GM21825 (cell line): Measurements from ENCODE around the gene FAM81A.
"Not testable (repeated sequence)": the region's sequence is repeated elsewhere in the genome, so short reads cannot be mapped to it uniquely, and the experiment has no call there.

Experiments used
- ATAC-seq: cut with Tn5 transposase; IDR thresholded peaks from one replicate; pipeline ENCODE4 v1.9.1; 2021; ENCODE audit warnings: mild to moderate bottlenecking, moderate library complexity; ENCODE audit not compliant: unreplicated experiment

Gene FAM81A

GRCh38 chr15:59424616-59425015 is 13.4 kb upstream of the FAM81A start:
- ATAC-seq: no peak

DNA sequence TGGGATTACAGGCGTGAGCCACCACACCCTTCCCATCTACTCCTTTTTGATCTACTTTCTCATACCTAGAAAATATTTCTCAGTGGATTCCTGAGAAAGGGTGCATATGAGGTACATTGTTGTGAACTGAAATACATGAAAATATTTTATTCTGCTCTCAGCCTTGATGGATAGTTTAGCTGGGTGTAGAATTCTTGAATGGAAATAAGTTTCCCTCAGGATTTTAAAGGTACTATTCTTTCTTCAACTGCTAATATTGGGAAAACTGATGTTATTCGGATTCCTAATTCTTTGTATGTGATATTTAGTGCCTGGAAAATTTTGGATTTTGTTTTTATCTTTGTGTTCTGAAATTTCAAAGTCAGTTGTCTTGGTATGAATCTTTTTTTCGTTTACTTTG is 9.1 kb upstream of the FAM81A start:
- not testable (repeated sequence) for ATAC-seq

DNA sequence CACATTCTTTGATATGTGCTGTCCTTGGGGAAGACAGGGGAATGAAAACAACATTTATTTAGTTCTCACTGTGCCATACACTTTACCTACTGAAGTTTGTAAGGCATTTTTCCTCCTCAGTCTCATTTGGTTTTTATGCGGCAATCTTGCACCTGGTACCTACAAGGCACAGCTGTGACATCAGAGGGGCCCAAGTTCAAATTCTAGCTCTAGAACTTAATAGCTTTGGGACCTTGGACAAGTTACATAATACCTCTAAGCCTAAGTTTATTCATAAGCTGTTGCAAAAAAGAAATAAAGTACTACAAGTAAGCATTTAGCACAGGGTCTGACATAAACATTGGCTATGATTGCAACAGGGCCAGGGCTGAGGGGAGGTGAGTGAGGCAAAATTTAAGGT is 5.6 kb upstream of the FAM81A start:
- ATAC-seq: no peak

DNA sequence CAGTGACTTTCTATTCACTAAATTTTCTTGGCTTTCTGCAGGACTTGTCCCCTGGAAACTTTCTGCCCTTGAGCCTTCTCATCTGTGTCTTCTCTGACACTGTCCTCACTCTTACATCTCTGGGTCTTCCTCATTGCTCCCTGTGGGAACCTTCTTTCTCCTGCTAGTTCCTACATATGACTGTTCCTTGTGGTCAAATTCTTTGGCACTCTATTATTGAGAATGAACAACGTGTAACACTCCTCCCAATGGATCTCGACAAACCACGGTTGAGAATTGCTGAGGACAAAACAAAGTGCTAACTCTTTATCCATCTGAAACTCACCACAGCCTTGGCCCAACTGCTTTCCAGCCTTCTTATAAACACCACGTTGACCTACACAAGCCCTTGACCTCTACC is 3.5 kb upstream of the FAM81A start:
- no peak for ATAC-seq

DNA sequence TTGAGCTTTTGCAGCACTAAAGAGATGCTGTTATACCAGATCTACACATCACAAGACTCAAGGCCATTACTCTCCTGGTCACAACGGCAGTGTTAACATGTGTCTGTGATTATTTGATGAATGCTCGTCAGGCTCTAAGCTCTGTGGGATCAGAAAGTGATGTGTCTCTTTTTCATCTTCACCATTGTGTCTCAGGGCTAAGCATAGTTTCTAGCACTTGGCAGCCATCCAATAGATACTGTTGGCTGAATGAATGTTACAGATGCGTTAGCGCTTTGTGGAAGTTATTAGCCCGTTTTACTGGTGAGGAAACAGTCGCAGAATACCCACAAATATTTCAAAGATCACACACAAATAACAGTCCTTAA is 1.2 kb upstream of the FAM81A start:
- ATAC-seq: no peak

GRCh38 chr15:59437142-59437816 is 707 bp upstream of the FAM81A start:
- ATAC-seq: no peak

GRCh38 chr15:59438625-59439290 is 772 bp downstream of the FAM81A start:
- no peak for ATAC-seq

DNA sequence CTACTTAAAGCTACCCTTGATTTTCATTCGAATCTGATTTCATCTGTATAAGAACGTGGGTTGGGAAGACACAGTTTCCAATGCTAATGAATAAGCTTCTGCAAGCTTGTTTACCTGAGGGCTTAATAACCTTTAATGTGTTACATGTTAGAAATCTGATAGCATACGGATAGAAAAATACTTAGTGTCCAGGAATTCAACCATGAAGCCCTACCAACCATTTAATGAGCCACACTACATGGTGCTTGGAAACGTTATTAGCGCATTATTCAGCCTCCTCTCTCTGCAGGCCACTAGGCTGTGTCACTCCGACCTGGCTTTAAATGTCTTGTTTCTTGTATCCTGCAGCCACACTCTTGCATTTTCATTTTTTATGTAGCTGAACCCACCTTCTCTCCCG is 1.6 kb downstream of the FAM81A start:
- no peak for ATAC-seq

GRCh38 chr15:59443341-59444072 is 5.5 kb downstream of the FAM81A start:
- no peak for ATAC-seq

DNA sequence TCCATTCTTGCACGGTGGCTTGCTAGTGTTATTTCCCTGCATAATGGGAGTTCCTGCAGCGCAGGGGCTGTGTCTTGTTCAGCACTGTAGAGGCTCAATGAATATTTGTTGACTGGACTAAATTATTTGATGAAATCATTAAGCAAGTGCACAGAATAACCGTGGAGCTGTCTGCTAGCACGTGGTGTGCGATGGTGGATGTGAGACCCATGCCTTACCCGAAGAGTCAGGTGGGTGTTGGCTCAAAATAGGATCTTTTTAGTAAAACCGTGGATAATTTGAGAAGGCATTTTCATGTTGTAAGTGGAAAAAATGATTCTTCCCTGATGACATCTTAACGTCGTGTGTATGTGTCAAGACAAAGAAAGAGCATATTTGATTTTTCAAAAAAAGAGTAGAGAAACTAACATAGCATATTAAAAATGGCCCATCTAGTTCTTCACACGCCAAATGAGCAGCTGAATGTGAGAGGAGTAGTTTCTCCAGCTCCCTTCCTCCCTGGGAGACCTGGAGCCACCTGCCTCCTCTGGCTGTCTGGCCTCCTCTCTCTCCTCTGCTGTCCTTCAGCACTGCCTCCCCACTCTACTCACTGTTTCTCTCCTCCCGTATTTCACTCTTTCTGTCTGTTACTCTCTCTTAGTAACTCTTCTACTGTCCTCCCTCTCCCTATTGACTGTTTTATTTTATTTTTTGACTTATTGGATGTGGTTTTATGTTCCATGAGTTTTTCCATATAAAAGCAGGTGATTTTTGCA is 6.3 kb downstream of the FAM81A start:
- ATAC-seq: no peak

DNA sequence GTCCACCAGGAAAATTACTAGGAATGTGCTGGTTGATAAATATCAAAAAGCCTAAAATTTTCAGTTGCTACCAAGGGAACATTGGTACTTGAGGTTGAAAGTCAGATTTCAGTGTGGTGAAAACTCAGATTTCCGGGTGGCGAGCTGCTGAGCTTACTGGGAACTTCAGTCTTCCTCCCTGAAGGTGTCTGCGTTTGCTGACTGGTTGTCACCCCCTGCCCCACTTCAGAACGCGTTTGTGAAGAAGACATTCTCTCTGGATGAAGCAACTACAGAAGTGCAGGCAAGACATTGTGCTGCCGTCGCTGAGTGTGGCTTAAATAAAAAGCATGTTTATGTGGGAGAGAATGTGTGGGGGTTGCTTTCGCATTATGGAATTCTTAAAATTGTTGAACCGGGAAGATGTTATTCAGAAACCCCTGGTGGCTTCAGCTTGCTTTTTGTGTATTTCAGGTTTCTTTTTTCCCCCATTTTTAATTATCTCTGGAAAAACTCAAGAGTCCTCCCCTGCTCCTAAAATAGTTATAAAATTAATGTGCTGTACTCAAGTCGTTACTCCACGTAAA is 7.1 kb downstream of the FAM81A start:
- no peak for ATAC-seq

DNA sequence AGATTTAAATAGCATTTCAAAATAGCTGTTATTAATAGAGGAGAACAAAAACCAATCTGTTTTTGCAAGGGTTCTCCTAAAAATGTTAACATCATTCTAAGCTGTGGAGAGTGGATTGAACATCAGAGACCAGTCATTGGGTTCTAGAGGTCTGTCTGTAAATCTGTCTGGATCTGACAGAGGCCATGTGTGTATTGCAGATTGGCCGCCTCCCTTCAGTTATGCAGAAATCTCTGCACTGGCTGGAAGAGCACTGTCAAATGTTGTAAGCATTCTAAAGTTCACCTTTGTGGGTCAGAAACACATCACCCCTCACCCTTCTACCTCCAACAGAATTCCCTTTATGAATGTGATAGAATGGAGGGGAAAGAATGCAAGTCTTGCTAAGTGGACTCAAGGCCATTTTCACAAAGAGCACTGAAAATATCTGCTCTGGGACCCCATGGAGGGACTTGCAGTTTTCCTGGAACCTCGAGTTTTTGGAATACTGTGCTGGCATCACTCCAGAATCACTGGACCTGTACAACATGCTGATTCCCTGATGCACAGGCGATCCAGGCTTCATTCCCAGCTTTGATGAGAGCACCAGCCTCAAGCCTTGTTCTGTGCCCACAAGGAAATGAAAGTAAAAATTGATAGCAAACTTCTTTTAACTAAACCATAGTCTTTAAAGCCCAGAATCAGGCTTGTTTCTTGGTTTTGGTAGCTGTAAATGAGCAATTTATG is 8.4 kb downstream of the FAM81A start:
- no peak for ATAC-seq

GRCh38 chr15:59447367-59447766 is 9.4 kb downstream of the FAM81A start:
- ATAC-seq: no peak

- ATAC-seq: no peak
Measured at GRCh38 chr15:59448871-59449270, 10.9 kb downstream of the FAM81A start.

DNA sequence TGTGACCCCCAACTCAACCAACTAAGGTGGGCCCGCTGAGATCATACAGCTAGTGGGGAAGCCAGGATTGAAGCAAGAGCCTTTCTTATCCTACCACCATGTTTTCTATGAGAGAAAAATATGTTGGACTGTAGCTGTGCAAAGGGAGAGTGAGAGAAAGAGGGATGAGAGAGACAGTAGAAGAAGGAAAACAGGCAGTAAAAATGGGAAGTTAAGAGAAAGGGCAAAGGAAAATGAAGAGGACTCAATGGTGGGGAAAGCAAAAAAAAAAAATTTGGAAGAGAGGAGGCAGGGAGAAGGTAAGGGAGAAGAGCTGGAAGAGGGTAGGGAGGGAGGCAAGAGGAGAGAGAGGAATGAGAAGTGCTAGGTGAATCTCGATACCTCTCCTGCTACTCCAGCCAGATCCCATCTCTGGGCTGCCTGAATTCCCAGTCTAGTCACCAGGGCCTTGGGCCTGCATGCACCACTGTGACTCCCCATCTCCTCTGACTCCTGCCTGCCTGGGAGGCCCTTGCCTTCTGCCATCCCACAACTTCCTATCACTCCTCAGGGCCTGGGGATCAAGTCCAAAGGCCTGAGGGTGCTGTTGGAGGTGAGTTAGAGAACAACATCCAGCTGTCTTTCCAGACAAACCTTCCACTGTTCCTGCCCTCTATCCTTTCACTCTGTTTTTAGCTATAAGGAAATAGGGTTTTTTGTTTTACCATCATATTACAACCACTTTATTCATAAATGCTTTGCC is 15.7 kb downstream of the FAM81A start:
- no peak for ATAC-seq

DNA sequence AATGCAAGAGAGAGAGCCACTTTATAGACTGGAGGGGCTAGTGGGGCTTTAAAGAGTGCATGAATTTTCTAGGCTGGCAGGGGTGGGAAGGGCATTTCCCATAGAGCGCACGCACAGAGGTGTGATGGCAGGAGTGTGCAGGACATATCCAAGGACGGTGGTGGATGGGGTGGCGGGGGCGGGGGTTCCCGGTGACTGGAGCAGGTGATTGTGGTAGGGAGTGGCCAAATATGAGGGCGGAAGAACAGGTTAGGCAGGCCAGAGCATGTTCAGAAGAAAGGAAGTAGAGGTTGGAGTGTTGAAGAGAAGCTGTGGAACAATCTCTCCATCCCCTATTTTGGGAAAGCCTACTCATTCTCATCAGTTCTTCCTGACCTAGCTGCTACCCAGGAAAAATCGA is 18.1 kb downstream of the FAM81A start:
- ATAC-seq: no peak

GRCh38 chr15:59457103-59457502 is 19.1 kb downstream of the FAM81A start:
- ATAC-seq: no peak

DNA sequence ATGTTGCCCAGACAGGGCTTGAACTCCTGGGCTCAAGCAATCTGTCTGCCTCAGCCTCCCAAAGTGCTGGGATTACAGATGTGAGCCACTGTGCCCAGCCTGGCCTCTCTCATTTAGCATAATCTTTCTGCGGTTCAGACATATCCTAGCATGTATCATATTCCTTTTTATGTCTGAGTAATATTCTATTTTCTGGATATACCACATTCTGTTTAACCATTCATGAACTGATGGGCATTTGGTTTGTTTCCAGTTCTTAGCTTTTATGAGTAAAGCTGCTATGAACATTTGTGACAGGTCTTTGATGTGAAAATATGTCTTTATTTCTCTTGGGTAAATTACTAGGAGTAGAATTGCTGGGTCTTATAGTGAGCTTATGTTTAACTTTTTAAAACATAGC is 23.5 kb downstream of the FAM81A start:
- no peak for ATAC-seq

- ATAC-seq: no peak
Measured at GRCh38 chr15:59473226-59473625, 35.2 kb downstream of the FAM81A start.

DNA sequence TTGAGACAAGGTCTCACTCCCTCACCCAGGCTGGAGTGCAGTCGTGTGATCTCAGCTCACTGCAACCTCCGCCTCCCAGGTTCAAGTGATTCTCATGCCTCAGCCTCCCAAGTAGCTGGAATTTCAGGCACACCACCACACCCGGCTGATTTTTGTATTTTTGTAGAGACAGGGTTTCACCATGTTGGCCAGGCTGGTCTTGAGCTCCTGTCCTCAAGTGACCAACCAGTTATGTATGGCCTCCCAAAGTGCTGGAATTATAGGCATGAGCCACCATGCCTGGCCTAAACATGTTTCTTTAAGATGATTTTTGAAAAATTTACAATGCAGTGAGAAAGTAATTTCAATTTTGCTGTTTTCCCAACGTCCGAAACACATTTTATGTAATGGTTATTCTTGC is 37.2 kb downstream of the FAM81A start:
- ATAC-seq: not testable (repeated sequence)
